ENCODE data around the gene MPPED2. TPM values are rescaled to one million over a fixed set of nuclear protein-coding genes. Genes with fewer than 3 reads are reported as not detected.
A peak's percentile ranks its signal among the peaks of the same experiment; 100 is the strongest.

Gene MPPED2
- total RNA-seq, 1 experiment from 2014 or later, result 2.4 TPM

GRCh38 chr11:30585892-30586250 lies 282 bp downstream of the MPPED2 start:
- ATAC-seq (peak; percentile 14), DNase-seq (ENCODE audit: low spot score) (no peak)
- no peaks in the 10 kb centered on the region for H3K9me3 Mint-ChIP-seq
- peak overlapping the region; percentile 71 for H3K4me3 Mint-ChIP-seq
- no peak for TF ChIP-seq CDX4 (CRISPR knock-in tag; IDR thresholded peaks at IDR 0.05; ENCODE audit: borderline replicate concordance)
- TF ChIP-seq E2F5 (CRISPR knock-in tag; IDR thresholded peaks at IDR 0.05), result 0 out of 2 replicates have a peak, but pooled peaks have one; percentile 42
- TF ChIP-seq HMGXB4 (CRISPR knock-in tag; IDR thresholded peaks at IDR 0.05), result peak; percentile 89
- H3K4me1 Mint-ChIP-seq, result peaks cover 26% of the 10 kb centered on the region
- ChIA-PET CTCF (interaction anchor here (0.7 to 1.8 kb wide), 13 partner anchors 13 to 329 kb away, joined by 3 to 6 read pairs (median 3); partner anchors contain the start of gene ARL14EP), POLR2A (interaction anchor here (1.4 kb wide), 1 partner anchor 263 kb away, joined by 4 read pairs; the partner anchor contains the start of gene ARL14EP)
- H3K36me3 Mint-ChIP-seq, result no peaks in the 10 kb centered on the region
- H3K27ac Mint-ChIP-seq, result no peak overlapping the region
- H3K27me3 Mint-ChIP-seq (ENCODE audit: low read depth), result peaks cover 65% of the 10 kb centered on the region

- H3K27me3 Mint-ChIP-seq (ENCODE audit: low read depth), result peaks cover 66% of the 10 kb centered on the region
- DNase-seq (ENCODE audit: low spot score) (peak; percentile 64), ATAC-seq (peak; percentile 34)
- POLR2A ChIA-PET, result interaction anchor here (0.7 to 1.4 kb wide), 2 partner anchors 262 to 329 kb away, joined by 3 to 4 read pairs; partner anchors contain the start of gene ARL14EP
- H3K36me3 Mint-ChIP-seq, result no peaks in the 10 kb centered on the region
- H3K27ac Mint-ChIP-seq, result no peak overlapping the region
- CTCF ChIA-PET, result interaction anchor here (0.5 to 1.8 kb wide), 9 partner anchors 13 to 329 kb away, joined by 3 to 6 read pairs (median 4); no protein-coding TSS in a partner anchor
- no peaks in the 10 kb centered on the region for H3K9me3 Mint-ChIP-seq
- H3K4me1 Mint-ChIP-seq, result peaks cover 26% of the 10 kb centered on the region
- H3K4me3 Mint-ChIP-seq, result peak overlapping the region; percentile 86
- no peak for TF ChIP-seq USF2 (CRISPR knock-in tag; IDR thresholded peaks at IDR 0.05)
- TF ChIP-seq ZNF671 (CRISPR knock-in tag; IDR thresholded peaks at IDR 0.05), result no peak
- TF ChIP-seq ETV6 (CRISPR knock-in tag; IDR thresholded peaks at IDR 0.05), result no peak
- no peak for TF ChIP-seq NFYB (CRISPR knock-in tag; conservative IDR thresholded peaks at IDR 0.05; ENCODE audit: low read depth)
- TF ChIP-seq CREM (CRISPR knock-in tag; IDR thresholded peaks at IDR 0.05), result no peak
- no peak for TF ChIP-seq ZBTB43 (CRISPR knock-in tag; IDR thresholded peaks at IDR 0.05)
- TF ChIP-seq HMGXB4 (CRISPR knock-in tag; IDR thresholded peaks at IDR 0.05), result no peak
- no peak for TF ChIP-seq EMX1 (CRISPR knock-in tag; IDR thresholded peaks at IDR 0.05)
- TF ChIP-seq SP1 (CRISPR knock-in tag; conservative IDR thresholded peaks at IDR 0.05), result no peak
- no peak for TF ChIP-seq SOX15 (CRISPR knock-in tag; IDR thresholded peaks at IDR 0.05)
- TF ChIP-seq E2F1 (CRISPR knock-in tag; IDR thresholded peaks at IDR 0.05), result no peak
- TF ChIP-seq ZNF512 (CRISPR knock-in tag; IDR thresholded peaks at IDR 0.05; ENCODE audit: borderline replicate concordance), result no peak
- no peak for TF ChIP-seq ZNF532 (CRISPR knock-in tag; IDR thresholded peaks at IDR 0.05; ENCODE audit: borderline replicate concordance)
These were observed 845 bp downstream of the MPPED2 start for GRCh38 chr11:30585125-30585891.
